GM23338 (cell line): ENCODE results near the gene GIGYF2. TPM values are rescaled to one million over a fixed set of nuclear protein-coding genes. Genes with fewer than 3 reads are reported as not detected.

Experiments used
- ATAC-seq: fragments of 200-7000 bp; cut with Tn5 transposase; 3 replicates; pipeline ENCODE4 v1.9.1; 2020
- DNase-seq: peaks from one replicate; pipeline ENCODE4 v3.0.0-alpha.2; 2015; ENCODE audit warnings: low spot score
- H2AFZ ChIP-seq: fragments of 200-600 bp; sonication (generic); 2 replicates; pipeline ENCODE4 v1.8.0; 2016; ENCODE audit warnings: antibody characterized with exemption, mild to moderate bottlenecking, moderate library complexity
- H3F3A ChIP-seq: fragments of 200-600 bp; sonication (generic); replicated peaks from 2 replicates; pipeline ENCODE4 v1.8.0; 2017; ENCODE audit warnings: antibody characterized with exemption, mixed run types, low read depth
- H3K27ac ChIP-seq: fragments of 200-600 bp; sonication (generic); 2 replicates; pipeline ENCODE4 v1.6.1; 2016; ENCODE audit warnings: low read depth
- H3K27me3 ChIP-seq: fragments of 200-600 bp; sonication (generic); 2 replicates; pipeline ENCODE4 v1.8.0; 2016; ENCODE audit warnings: mild to moderate bottlenecking, mixed run types, moderate library complexity; ENCODE audit not compliant: insufficient read depth
- H3K36me3 ChIP-seq: fragments of 200-600 bp; sonication (generic); 2 replicates; pipeline ENCODE4 v1.8.0; 2016; ENCODE audit warnings: mild to moderate bottlenecking; ENCODE audit not compliant: insufficient read depth
- H3K4me1 ChIP-seq: fragments of 200-600 bp; sonication (generic); 2 replicates; pipeline ENCODE4 v1.8.0; 2016; ENCODE audit warnings: mild to moderate bottlenecking, moderate library complexity; ENCODE audit not compliant: insufficient read depth
- H3K4me2 ChIP-seq: fragments of 200-600 bp; sonication (generic); 2 replicates; pipeline ENCODE4 v1.7.1; 2017; ENCODE audit warnings: mixed run types
- H3K4me3 ChIP-seq: fragments of 200-600 bp; sonication (generic); 2 replicates; pipeline ENCODE4 v1.6.1; 2016; ENCODE audit warnings: mixed run types
- H3K79me2 ChIP-seq: fragments of 200-600 bp; sonication (generic); replicated peaks from 2 replicates; pipeline ENCODE4 v1.8.0; 2017; ENCODE audit warnings: mild to moderate bottlenecking; ENCODE audit not compliant: insufficient read depth
- H3K9me2 ChIP-seq: fragments of 200-600 bp; sonication (generic); 2 replicates; pipeline ENCODE4 v1.8.0; 2017; ENCODE audit not compliant: insufficient read depth
- H4K20me1 ChIP-seq: fragments of 200-600 bp; sonication (generic); replicated peaks from 2 replicates; pipeline ENCODE4 v1.8.0; 2017; ENCODE audit warnings: mild to moderate bottlenecking; ENCODE audit not compliant: insufficient read depth
- H3K27ac Mint-ChIP-seq: 2 replicates; pipeline ENCODE4 v1.8.0; 2020; ENCODE audit warnings: inconsistent platforms, mild to moderate bottlenecking, moderate library complexity, mixed read lengths
- H3K27me3 Mint-ChIP-seq: 3 replicates; pipeline ENCODE4 v1.8.0; 2022; ENCODE audit warnings: low read depth, mild to moderate bottlenecking, moderate library complexity, mixed read lengths, inconsistent platforms; ENCODE audit not compliant: insufficient read depth, poor library complexity
- H3K36me3 Mint-ChIP-seq: 3 replicates; pipeline ENCODE4 v1.8.0; 2021; ENCODE audit warnings: low read depth, mild to moderate bottlenecking, inconsistent platforms, moderate library complexity, mixed read lengths
- H3K4me1 Mint-ChIP-seq: 3 replicates; pipeline ENCODE4 v1.8.0; 2020; ENCODE audit warnings: mild to moderate bottlenecking, inconsistent platforms, mixed read lengths
- H3K4me3 Mint-ChIP-seq: 3 replicates; pipeline ENCODE4 v1.8.0; 2021; ENCODE audit warnings: moderate library complexity, mild to moderate bottlenecking, inconsistent platforms, mixed read lengths
- H3K9me3 Mint-ChIP-seq: 3 replicates; pipeline ENCODE4 v1.8.0; 2020; ENCODE audit warnings: moderate library complexity, mild to moderate bottlenecking, inconsistent platforms, mixed read lengths
- EZH2phosphoT487 ChIP-seq: fragments of 200-600 bp; sonication (generic); IDR thresholded peaks from one replicate; pipeline ENCODE4 v1.8.1; 2018; ENCODE audit warnings: antibody characterized with exemption; ENCODE audit not compliant: unreplicated experiment
- JUNB ChIP-seq: IDR thresholded peaks from one replicate; pipeline ENCODE4 v1.6.1; 2016; ENCODE audit warnings: antibody characterized with exemption; ENCODE audit not compliant: unreplicated experiment
- POLR2AphosphoS5 ChIP-seq: IDR thresholded peaks from 2 replicates; pipeline ENCODE4 v1.6.1; 2016; ENCODE audit warnings: antibody characterized with exemption, low read depth
- STAT1 ChIP-seq: IDR thresholded peaks from one replicate; pipeline ENCODE4 v1.6.1; 2016; ENCODE audit warnings: antibody characterized with exemption; ENCODE audit not compliant: unreplicated experiment
- ZNF114 ChIP-seq: fragments of 250-450 bp; sonication (Bioruptor Pico); IDR thresholded peaks from 2 replicates; pipeline ENCODE4 v1.5.0; 2020; ENCODE audit warnings: mild to moderate bottlenecking, moderate library complexity
- polyA plus RNA-seq: library from polyadenylated mRNA; unstranded; fragments of >200 nt; fragmentation: Nextera tagmentation; extraction: Ambion mirVana; gene quantifications from 2 replicates; pipeline ENCODE4 v1.2.1, GENCODE V29; 2016
- total RNA-seq: library from RNA; depleted of rRNA; stranded (reverse); fragments of >200 nt; shearing (Covaris generic); gene quantifications from 2 replicates; pipeline ENCODE4 v1.2.3, GENCODE V29; 2014
- TF ChIP-seq, protein P1 (sequence below): IDR thresholded peaks from one replicate; pipeline ENCODE4 v1.6.1; 2018; ENCODE audit warnings: antibody characterized with exemption; ENCODE audit not compliant: unreplicated experiment
- TF ChIP-seq, protein P2 (sequence below): IDR thresholded peaks from 2 replicates; pipeline ENCODE4 v1.6.1; 2016; ENCODE audit warnings: antibody characterized with exemption
- TF ChIP-seq, protein P3 (sequence below): fragments of 250-450 bp; sonication (Bioruptor Pico); IDR thresholded peaks from 2 replicates; pipeline ENCODE4 v1.5.0; 2020; ENCODE audit warnings: mild to moderate bottlenecking, moderate library complexity

The GIGYF2 gene
- total and polyA plus RNA-seq, 2 experiments from 2014 or later, result 48.9 to 104 TPM

DNA sequence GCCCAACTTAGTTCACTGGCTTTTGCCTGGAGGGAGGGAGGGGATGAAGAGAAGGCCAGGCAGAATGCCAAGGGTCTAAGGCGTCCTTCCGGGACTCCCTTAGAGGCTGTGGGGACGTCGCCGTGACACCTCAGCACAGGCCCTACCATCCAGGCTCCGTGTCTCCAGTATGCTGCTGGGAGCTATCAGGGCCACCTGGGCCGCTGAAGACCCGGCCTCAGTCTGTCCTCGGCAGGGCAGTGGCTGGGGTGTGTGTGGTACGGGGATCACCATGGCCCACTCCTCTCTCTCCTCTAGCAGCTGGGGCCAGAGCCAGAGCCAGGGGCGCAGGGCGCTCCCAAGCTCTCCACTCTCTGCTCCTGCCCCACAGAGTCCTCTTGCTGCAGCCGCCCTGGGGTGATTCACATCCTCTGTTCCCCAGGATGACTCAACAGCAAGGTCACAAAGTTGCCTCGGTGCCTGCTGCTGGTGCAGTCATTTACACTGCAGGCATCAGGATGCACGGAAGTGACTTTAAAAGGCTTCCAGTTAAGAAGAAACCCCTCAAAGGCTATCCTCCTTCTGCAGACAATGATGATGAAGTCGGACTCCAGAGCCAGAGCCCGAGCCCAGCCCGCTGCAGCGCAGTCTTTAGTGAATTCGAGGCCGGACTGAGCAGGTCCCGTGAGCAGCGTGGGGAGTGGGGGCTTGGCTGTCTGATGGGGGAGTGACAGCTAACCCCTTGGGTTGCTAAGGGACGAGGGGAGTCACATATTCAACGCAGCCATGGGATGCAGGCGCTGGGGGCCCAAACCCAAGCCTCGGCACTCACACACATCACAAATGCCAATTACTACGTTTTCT, 204.8 kb downstream of the GIGYF2 start:
- no peak for TF ChIP-seq POLR2AphosphoS5
- no peak for TF ChIP-seq JUNB
- no peak for TF ChIP-seq STAT1
- TF ChIP-seq, protein P1, sequence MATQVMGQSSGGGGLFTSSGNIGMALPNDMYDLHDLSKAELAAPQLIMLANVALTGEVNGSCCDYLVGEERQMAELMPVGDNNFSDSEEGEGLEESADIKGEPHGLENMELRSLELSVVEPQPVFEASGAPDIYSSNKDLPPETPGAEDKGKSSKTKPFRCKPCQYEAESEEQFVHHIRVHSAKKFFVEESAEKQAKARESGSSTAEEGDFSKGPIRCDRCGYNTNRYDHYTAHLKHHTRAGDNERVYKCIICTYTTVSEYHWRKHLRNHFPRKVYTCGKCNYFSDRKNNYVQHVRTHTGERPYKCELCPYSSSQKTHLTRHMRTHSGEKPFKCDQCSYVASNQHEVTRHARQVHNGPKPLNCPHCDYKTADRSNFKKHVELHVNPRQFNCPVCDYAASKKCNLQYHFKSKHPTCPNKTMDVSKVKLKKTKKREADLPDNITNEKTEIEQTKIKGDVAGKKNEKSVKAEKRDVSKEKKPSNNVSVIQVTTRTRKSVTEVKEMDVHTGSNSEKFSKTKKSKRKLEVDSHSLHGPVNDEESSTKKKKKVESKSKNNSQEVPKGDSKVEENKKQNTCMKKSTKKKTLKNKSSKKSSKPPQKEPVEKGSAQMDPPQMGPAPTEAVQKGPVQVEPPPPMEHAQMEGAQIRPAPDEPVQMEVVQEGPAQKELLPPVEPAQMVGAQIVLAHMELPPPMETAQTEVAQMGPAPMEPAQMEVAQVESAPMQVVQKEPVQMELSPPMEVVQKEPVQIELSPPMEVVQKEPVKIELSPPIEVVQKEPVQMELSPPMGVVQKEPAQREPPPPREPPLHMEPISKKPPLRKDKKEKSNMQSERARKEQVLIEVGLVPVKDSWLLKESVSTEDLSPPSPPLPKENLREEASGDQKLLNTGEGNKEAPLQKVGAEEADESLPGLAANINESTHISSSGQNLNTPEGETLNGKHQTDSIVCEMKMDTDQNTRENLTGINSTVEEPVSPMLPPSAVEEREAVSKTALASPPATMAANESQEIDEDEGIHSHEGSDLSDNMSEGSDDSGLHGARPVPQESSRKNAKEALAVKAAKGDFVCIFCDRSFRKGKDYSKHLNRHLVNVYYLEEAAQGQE, result no peak
- no peak for TF ChIP-seq EZH2phosphoT487
- TF ChIP-seq, protein P2, sequence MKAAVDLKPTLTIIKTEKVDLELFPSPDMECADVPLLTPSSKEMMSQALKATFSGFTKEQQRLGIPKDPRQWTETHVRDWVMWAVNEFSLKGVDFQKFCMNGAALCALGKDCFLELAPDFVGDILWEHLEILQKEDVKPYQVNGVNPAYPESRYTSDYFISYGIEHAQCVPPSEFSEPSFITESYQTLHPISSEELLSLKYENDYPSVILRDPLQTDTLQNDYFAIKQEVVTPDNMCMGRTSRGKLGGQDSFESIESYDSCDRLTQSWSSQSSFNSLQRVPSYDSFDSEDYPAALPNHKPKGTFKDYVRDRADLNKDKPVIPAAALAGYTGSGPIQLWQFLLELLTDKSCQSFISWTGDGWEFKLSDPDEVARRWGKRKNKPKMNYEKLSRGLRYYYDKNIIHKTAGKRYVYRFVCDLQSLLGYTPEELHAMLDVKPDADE, result no peak
- no peak for TF ChIP-seq ZNF114
- Histone ChIP-seq H3K27me3 (no peaks in the 10 kb centered on the region), H4K20me1 (no peaks in the 10 kb centered on the region), H3K9me2 (no peaks in the 10 kb centered on the region), H3F3A (0 out of 2 replicates have a peak, but pooled peaks cover 3% of the 10 kb centered on the region), H3K36me3 (no peaks in the 10 kb centered on the region), H2AFZ (0 out of 2 replicates have a peak overlapping the region, but pooled peaks have one; percentile 43), H3K4me1 (peaks cover 7% of the 10 kb centered on the region), H3K4me3 (no peak overlapping the region), H3K27ac (no peak overlapping the region), H3K79me2 (no peaks in the 10 kb centered on the region), H3K4me2 (no peak overlapping the region)
- Mint-ChIP-seq H3K27ac (no peak overlapping the region), H3K9me3 (peaks cover 5% of the 10 kb centered on the region; the same call in 1 of the 3 replicates), H3K27me3 (peaks cover 6% of the 10 kb centered on the region), H3K36me3 (no peaks in the 10 kb centered on the region), H3K4me1 (peaks cover 10% of the 10 kb centered on the region; the same call in 2 of the 3 replicates), H3K4me3 (no peak overlapping the region)
- ATAC-seq (peak; percentile 50), DNase-seq (no peak)

DNA sequence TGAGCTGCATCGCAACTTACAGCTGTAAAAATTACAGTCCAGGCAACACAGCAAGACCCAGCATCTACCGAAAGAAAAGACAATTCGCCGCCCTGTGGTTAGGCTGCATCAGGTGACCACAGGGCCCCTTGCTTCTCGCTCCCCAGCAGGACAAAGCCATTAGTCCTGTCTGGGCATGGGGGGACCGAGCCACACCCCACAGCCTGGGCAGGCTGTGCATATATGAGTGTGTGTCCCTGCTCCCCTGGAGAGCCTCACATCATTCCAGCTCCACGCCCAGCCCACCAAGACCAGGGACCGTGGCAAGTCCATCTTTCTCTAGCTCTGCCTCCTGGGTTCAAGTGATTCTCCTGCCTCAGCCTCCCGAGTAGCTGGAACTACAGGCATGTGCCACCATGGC, 206.9 kb downstream of the GIGYF2 start:
- Histone ChIP-seq H3K27me3 (no peaks in the 10 kb centered on the region), H3K79me2 (no peaks in the 10 kb centered on the region), H3K9me2 (no peaks in the 10 kb centered on the region), H3F3A (0 out of 2 replicates have a peak, but pooled peaks cover 3% of the 10 kb centered on the region), H4K20me1 (no peaks in the 10 kb centered on the region), H3K4me3 (no peak overlapping the region), H3K4me1 (peaks cover 7% of the 10 kb centered on the region), H3K4me2 (no peak overlapping the region), H2AFZ (no peak overlapping the region), H3K27ac (no peak overlapping the region), H3K36me3 (no peaks in the 10 kb centered on the region)
- ATAC-seq (no peak), DNase-seq (no peak)
- peaks cover 7% of the 10 kb centered on the region for H3K27me3 Mint-ChIP-seq
- no peaks in the 10 kb centered on the region; the same call in 2 of the 3 replicates for H3K36me3 Mint-ChIP-seq
- H3K4me3 Mint-ChIP-seq, result no peak overlapping the region
- H3K4me1 Mint-ChIP-seq, result peaks cover 10% of the 10 kb centered on the region; the same call in 2 of the 3 replicates
- no peak overlapping the region for H3K27ac Mint-ChIP-seq
- H3K9me3 Mint-ChIP-seq, result peaks cover 6% of the 10 kb centered on the region; the same call in 2 of the 3 replicates
- TF ChIP-seq, protein P3, sequence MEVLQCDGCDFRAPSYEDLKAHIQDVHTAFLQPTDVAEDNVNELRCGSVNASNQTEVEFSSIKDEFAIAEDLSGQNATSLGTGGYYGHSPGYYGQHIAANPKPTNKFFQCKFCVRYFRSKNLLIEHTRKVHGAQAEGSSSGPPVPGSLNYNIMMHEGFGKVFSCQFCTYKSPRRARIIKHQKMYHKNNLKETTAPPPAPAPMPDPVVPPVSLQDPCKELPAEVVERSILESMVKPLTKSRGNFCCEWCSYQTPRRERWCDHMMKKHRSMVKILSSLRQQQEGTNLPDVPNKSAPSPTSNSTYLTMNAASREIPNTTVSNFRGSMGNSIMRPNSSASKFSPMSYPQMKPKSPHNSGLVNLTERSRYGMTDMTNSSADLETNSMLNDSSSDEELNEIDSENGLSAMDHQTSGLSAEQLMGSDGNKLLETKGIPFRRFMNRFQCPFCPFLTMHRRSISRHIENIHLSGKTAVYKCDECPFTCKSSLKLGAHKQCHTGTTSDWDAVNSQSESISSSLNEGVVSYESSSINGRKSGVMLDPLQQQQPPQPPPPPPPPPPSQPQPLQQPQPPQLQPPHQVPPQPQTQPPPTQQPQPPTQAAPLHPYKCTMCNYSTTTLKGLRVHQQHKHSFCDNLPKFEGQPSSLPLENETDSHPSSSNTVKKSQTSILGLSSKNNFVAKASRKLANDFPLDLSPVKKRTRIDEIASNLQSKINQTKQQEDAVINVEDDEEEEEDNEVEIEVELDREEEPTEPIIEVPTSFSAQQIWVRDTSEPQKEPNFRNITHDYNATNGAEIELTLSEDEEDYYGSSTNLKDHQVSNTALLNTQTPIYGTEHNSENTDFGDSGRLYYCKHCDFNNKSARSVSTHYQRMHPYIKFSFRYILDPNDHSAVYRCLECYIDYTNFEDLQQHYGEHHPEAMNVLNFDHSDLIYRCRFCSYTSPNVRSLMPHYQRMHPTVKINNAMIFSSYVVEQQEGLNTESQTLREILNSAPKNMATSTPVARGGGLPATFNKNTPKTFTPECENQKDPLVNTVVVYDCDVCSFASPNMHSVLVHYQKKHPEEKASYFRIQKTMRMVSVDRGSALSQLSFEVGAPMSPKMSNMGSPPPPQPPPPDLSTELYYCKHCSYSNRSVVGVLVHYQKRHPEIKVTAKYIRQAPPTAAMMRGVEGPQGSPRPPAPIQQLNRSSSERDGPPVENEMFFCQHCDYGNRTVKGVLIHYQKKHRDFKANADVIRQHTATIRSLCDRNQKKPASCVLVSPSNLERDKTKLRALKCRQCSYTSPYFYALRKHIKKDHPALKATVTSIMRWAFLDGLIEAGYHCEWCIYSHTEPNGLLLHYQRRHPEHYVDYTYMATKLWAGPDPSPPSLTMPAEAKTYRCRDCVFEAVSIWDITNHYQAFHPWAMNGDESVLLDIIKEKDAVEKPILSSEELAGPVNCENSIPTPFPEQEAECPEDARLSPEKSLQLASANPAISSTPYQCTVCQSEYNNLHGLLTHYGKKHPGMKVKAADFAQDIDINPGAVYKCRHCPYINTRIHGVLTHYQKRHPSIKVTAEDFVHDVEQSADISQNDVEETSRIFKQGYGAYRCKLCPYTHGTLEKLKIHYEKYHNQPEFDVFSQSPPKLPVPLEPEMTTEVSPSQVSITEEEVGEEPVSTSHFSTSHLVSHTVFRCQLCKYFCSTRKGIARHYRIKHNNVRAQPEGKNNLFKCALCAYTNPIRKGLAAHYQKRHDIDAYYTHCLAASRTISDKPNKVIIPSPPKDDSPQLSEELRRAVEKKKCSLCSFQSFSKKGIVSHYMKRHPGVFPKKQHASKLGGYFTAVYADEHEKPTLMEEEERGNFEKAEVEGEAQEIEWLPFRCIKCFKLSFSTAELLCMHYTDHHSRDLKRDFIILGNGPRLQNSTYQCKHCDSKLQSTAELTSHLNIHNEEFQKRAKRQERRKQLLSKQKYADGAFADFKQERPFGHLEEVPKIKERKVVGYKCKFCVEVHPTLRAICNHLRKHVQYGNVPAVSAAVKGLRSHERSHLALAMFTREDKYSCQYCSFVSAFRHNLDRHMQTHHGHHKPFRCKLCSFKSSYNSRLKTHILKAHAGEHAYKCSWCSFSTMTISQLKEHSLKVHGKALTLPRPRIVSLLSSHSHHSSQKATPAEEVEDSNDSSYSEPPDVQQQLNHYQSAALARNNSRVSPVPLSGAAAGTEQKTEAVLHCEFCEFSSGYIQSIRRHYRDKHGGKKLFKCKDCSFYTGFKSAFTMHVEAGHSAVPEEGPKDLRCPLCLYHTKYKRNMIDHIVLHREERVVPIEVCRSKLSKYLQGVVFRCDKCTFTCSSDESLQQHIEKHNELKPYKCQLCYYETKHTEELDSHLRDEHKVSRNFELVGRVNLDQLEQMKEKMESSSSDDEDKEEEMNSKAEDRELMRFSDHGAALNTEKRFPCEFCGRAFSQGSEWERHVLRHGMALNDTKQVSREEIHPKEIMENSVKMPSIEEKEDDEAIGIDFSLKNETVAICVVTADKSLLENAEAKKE (CRISPR knock-in tag), result no peak
- TF ChIP-seq, protein P2, result no peak
- TF ChIP-seq POLR2AphosphoS5, result no peak
